ENCODE measurements around the gene SLC5A12.

DNA sequence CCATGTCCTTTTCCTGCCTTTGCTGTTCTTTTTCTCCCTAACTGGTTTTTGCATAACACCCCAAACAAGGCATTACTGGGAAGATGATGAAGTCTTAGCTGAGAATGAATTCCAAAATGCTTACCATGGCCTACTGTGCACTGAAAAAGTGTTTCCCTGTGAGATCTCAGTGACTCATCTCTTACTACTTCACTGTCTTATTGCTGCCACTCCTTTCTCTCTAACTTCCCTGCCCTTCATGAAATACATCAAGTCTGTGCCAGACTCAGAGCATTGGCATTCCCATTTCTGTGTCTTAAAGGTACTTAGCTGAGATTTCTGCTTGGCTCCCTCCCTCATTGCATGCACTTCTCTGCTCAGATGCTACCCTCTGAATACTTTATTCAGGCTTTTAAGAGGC lies 100.7 kb downstream of the SLC5A12 start:
- TF ChIP-seq, protein P1, sequence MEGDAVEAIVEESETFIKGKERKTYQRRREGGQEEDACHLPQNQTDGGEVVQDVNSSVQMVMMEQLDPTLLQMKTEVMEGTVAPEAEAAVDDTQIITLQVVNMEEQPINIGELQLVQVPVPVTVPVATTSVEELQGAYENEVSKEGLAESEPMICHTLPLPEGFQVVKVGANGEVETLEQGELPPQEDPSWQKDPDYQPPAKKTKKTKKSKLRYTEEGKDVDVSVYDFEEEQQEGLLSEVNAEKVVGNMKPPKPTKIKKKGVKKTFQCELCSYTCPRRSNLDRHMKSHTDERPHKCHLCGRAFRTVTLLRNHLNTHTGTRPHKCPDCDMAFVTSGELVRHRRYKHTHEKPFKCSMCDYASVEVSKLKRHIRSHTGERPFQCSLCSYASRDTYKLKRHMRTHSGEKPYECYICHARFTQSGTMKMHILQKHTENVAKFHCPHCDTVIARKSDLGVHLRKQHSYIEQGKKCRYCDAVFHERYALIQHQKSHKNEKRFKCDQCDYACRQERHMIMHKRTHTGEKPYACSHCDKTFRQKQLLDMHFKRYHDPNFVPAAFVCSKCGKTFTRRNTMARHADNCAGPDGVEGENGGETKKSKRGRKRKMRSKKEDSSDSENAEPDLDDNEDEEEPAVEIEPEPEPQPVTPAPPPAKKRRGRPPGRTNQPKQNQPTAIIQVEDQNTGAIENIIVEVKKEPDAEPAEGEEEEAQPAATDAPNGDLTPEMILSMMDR (conservative IDR thresholded peaks at IDR 0.05), result no peak
- no peak for TF ChIP-seq ZFX (IDR thresholded peaks at IDR 0.05)

Data from C4-2B (cell line).